HUES6 (cell line): ENCODE measurements around the gene TSHB.

ENCODE experiments used
- H3K27ac ChIP-seq: 2 replicates; pipeline ENCODE4 v1.7.0; 2013; ENCODE audit warnings: low read depth, mild to moderate bottlenecking, low read length, inconsistent platforms
- H3K27me3 ChIP-seq: 2 replicates; pipeline ENCODE4 v1.6.1; 2013; ENCODE audit warnings: low read length; ENCODE audit not compliant: control insufficient read depth, insufficient read depth
- H3K36me3 ChIP-seq: 2 replicates; pipeline ENCODE4 v1.6.1; 2013; ENCODE audit warnings: low read length; ENCODE audit not compliant: control insufficient read depth, insufficient read depth
- H3K4me1 ChIP-seq: 2 replicates; pipeline ENCODE4 v1.6.1; 2013; ENCODE audit warnings: low read length; ENCODE audit not compliant: control insufficient read depth, insufficient read depth
- H3K4me3 ChIP-seq: 2 replicates; pipeline ENCODE4 v1.5.1; 2013; ENCODE audit warnings: low read depth, low read length
- H3K9ac ChIP-seq: one replicate; pipeline ENCODE4 v1.6.1; 2013; ENCODE audit warnings: mild to moderate bottlenecking, low read length
- H3K9me3 ChIP-seq: 2 replicates; pipeline ENCODE4 v1.6.1; 2013; ENCODE audit warnings: low read depth, low read length; ENCODE audit not compliant: control insufficient read depth, insufficient read depth

Gene TSHB

GRCh38 chr1:115059316-115059715 is 29.7 kb downstream of the TSHB start:
- H3K9ac ChIP-seq = no peak overlapping the region
- no peaks in the 10 kb centered on the region for H3K9me3 ChIP-seq
- no peaks in the 10 kb centered on the region for H3K36me3 ChIP-seq
- H3K4me3 ChIP-seq = no peak overlapping the region
- no peaks in the 10 kb centered on the region for H3K27me3 ChIP-seq
- peaks cover 20% of the 10 kb centered on the region for H3K4me1 ChIP-seq
- no peak overlapping the region for H3K27ac ChIP-seq

- H3K27me3 ChIP-seq = no peaks in the 10 kb centered on the region
- no peak overlapping the region for H3K27ac ChIP-seq
Observed at GRCh38 chr1:115060501-115060900, 30.9 kb downstream of the TSHB start.

GRCh38 chr1:115062542-115063004 is 32.9 kb downstream of the TSHB start:
- H3K36me3 ChIP-seq = no peaks in the 10 kb centered on the region
- no peaks in the 10 kb centered on the region for H3K27me3 ChIP-seq
- H3K4me1 ChIP-seq = peaks cover 5% of the 10 kb centered on the region; the same call in 1 of the 2 replicates
- H3K4me3 ChIP-seq = no peak overlapping the region
- no peaks in the 10 kb centered on the region for H3K9me3 ChIP-seq
- H3K27ac ChIP-seq = no peak overlapping the region
- no peak overlapping the region for H3K9ac ChIP-seq

More at GRCh38 chr1:115060501-115060900, 30.9 kb downstream of the TSHB start:
- Histone ChIP-seq H3K9me3 (no peaks in the 10 kb centered on the region), H3K4me1 (peaks cover 20% of the 10 kb centered on the region), H3K4me3 (no peak overlapping the region), H3K36me3 (no peaks in the 10 kb centered on the region), H3K9ac (no peak overlapping the region)

GRCh38 chr1:115063228-115063901 is 33.7 kb downstream of the TSHB start:
- H3K9ac ChIP-seq = no peak overlapping the region
- H3K4me1 ChIP-seq = peaks cover 5% of the 10 kb centered on the region; the same call in 1 of the 2 replicates
- no peak overlapping the region for H3K4me3 ChIP-seq
- no peaks in the 10 kb centered on the region for H3K27me3 ChIP-seq
- no peaks in the 10 kb centered on the region for H3K36me3 ChIP-seq
- no peaks in the 10 kb centered on the region for H3K9me3 ChIP-seq
- no peak overlapping the region for H3K27ac ChIP-seq

GRCh38 chr1:115064461-115064860 is 34.8 kb downstream of the TSHB start:
- no peak overlapping the region for H3K27ac ChIP-seq
- H3K4me3 ChIP-seq = no peak overlapping the region
- H3K4me1 ChIP-seq = peaks cover 5% of the 10 kb centered on the region; the same call in 1 of the 2 replicates
- H3K9me3 ChIP-seq = no peaks in the 10 kb centered on the region
- no peaks in the 10 kb centered on the region for H3K36me3 ChIP-seq
- no peak overlapping the region for H3K9ac ChIP-seq
- H3K27me3 ChIP-seq = no peaks in the 10 kb centered on the region

- H3K4me3 ChIP-seq = no peak overlapping the region
- H3K9ac ChIP-seq = no peak overlapping the region
- no peak overlapping the region for H3K27ac ChIP-seq
- H3K36me3 ChIP-seq = no peaks in the 10 kb centered on the region
- H3K9me3 ChIP-seq = no peaks in the 10 kb centered on the region
- H3K27me3 ChIP-seq = no peaks in the 10 kb centered on the region
- H3K4me1 ChIP-seq = peaks cover 5% of the 10 kb centered on the region; the same call in 1 of the 2 replicates
Observed at GRCh38 chr1:115065021-115065420, 35.4 kb downstream of the TSHB start.

- Histone ChIP-seq H3K4me1 (peaks cover 14% of the 10 kb centered on the region; the same call in 1 of the 2 replicates), H3K27ac (no peak overlapping the region), H3K36me3 (no peaks in the 10 kb centered on the region), H3K9me3 (no peaks in the 10 kb centered on the region), H3K27me3 (no peaks in the 10 kb centered on the region), H3K9ac (no peak overlapping the region), H3K4me3 (no peak overlapping the region)
Observed at GRCh38 chr1:115067161-115067859, 37.7 kb downstream of the TSHB start.

GRCh38 chr1:115068826-115069585 is 39.4 kb downstream of the TSHB start:
- Histone ChIP-seq H3K27ac (no peak overlapping the region), H3K9ac (no peak overlapping the region), H3K4me1 (0 out of 2 replicates have a peak, but pooled peaks cover 9% of the 10 kb centered on the region)

GRCh38 chr1:115069659-115070308 is 40.2 kb downstream of the TSHB start:
- Histone ChIP-seq H3K4me1 (0 out of 2 replicates have a peak, but pooled peaks cover 9% of the 10 kb centered on the region), H3K4me3 (no peak overlapping the region), H3K27ac (no peak overlapping the region), H3K9ac (no peak overlapping the region), H3K9me3 (no peaks in the 10 kb centered on the region), H3K27me3 (no peaks in the 10 kb centered on the region), H3K36me3 (no peaks in the 10 kb centered on the region)

More at GRCh38 chr1:115068826-115069585, 39.4 kb downstream of the TSHB start:
- Histone ChIP-seq H3K27me3 (no peaks in the 10 kb centered on the region), H3K4me3 (no peak overlapping the region), H3K36me3 (no peaks in the 10 kb centered on the region), H3K9me3 (no peaks in the 10 kb centered on the region)

- no peak overlapping the region for H3K9ac ChIP-seq
- H3K36me3 ChIP-seq = no peaks in the 10 kb centered on the region
- no peaks in the 10 kb centered on the region for H3K9me3 ChIP-seq
- no peak overlapping the region for H3K4me3 ChIP-seq
- H3K4me1 ChIP-seq = 0 out of 2 replicates have a peak, but pooled peaks cover 9% of the 10 kb centered on the region
- no peak overlapping the region for H3K27ac ChIP-seq
- H3K27me3 ChIP-seq = no peaks in the 10 kb centered on the region
Observed at GRCh38 chr1:115071012-115071664, 41.5 kb downstream of the TSHB start.
